Astrocyte of the hippocampus (primary cell): ENCODE measurements around the gene ZNF835.
"Not testable (repeated sequence)": the region's sequence is repeated elsewhere in the genome, so short reads cannot be mapped to it uniquely, and the experiment has no call there.

Source experiments
- DNase-seq: peaks from one replicate; pipeline ENCODE4 v3.0.0; 2011; ENCODE audit warnings: low read depth, low spot score

ZNF835 gene

DNA sequence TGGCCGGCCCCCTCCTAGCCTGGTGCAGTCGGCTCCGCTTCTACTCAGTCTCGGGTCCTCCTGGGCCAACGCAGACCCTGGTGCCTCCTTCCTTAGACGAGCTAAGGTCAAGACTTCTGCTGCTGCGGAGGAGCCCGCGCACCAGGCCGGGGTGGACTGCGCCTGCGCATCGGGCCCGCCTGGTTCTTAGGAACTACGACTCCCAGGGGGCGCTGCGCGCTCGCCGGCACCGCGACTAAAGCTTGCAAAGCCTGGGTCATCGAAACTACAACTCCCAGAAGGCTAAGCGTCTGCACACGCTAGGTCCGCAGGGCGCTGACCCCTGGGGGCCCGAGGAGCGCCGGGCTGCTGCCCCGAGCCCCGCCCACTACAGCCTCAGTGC, at the start of gene ZNF835:
ZNF835 (minus strand) TSS at position 145 of the 382 bp plus-strand sequence. CDS start 6,559 bp downstream, outside the sequence.
- peak; percentile 90 for DNase-seq

DNA sequence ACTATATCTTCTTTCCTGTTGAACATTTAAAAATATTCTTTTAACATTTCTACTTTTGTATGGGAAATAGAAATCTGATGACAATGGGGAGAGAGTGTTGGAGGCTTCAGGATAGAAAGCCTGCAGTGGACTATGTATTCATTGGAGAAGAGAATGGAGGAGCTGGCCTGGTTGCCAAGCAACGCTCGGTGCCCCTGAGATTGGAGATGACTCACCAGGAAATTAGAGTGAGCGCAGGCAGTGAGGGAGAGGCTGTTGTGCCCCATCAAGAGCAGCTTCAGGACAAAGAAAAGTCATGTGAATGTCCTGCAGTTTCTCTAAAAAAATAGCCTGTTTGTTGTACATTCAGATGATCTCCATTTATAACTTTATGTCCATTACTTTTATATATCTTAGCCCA, 48.7 kb upstream of the ZNF835 start:
- peak; percentile 10 for DNase-seq

DNA sequence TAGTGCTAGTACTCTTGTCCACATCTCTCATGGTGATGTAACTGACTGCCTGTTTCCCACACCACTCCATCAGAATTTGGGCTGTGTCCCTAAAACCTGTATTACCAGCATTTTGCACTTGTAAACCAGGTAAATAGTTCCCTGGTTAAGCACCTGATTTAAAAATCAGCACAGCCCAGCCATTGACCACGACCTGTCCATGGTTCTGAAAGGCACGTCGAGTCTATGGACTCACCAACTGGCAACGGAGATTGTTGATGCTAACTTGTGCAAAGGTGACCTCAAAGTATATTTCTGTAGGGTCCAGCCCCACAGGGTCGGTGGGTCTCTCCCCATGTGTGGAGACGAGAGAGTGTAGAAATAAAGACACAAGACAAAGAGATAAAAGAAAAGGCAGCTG, 46.7 kb upstream of the ZNF835 start:
- no peak for DNase-seq

DNA sequence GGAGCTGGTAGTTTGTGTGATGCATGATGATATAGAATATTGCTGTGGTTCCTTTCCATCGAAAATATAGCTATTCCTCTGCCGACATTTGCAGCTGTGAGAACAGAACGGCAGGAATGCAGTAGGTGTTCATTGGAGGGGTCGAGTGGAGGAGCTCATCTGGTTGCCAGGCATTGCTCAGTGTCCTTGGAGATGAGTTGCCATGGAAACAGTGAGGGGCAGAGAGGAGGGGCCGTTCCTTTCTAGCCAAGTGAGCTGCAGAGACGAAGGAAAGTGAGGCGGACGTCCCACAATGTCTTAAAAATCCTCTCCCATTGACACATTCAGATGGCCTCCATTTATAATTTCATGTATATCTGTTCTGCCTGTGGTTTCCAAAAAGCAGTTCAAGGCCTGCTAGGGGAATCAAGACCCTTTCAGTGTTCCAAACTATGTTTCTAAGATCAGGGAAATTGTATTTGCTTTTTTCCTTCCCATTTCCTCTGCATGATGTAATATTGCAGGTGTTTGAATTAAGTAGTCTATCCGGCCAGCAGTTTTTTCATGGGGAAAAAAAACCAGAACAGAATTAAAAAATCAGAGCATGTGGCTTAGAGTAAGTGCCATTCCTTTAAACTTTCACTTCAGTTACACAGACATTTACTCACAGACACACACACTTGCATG, 41.2 kb upstream of the ZNF835 start:
- no peak for DNase-seq

DNA sequence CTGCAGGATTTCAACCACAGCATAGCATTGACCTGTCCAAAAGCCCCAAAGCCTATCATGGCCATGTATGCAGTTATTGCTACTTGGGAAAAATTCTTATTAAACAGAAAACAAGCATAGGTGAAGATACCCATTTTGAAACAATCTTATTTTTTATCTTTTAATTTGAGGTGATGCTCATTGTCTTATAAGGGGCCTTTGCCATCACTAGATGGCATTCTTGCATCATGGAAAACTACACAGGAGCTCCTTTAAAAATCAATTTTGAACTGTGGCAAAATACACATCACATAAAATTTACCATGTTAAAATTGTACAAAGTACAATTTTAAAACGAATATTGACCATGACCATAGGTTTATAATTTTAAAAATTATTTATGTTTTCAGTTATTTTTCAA, 38.9 kb upstream of the ZNF835 start:
- DNase-seq: no peak

DNA sequence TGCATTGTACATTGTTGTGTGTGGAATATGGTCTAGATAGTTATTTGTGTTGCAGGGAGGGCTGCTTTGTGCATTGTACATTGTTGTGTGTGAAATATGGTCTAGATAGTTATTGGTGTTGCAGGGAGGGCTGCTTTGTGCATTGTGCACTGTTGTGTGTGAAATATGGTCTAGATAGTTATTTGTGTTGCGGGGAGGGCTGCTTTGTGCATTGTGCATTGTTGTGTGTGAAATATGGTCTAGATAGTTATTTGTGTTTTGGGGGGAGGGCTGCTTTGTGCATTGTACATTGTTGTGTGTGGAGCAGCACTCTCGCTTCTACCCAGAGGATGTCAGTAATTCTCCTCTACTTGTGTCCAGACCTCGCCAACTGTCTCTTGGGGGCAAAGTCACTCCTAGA, 36.3 kb upstream of the ZNF835 start:
- DNase-seq: no peak

DNA sequence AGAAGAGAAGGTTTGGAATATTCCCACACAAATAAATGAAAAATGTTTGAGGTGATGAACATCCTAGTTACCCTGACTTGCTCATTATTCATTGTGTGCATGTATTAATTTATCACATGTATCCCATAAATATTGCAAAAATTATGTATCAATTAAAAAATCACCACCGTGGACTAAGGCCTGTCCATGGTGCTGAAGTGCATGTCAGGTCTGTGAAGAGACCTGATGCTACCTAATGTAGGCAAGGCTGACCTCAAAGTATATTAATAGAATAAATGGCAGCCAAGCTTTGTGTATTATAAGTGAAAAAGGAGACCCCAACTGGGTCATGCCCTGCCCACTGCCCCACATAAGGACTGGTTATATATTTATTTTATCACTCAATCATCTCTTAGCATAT, 34.4 kb upstream of the ZNF835 start:
- DNase-seq: no peak

DNA sequence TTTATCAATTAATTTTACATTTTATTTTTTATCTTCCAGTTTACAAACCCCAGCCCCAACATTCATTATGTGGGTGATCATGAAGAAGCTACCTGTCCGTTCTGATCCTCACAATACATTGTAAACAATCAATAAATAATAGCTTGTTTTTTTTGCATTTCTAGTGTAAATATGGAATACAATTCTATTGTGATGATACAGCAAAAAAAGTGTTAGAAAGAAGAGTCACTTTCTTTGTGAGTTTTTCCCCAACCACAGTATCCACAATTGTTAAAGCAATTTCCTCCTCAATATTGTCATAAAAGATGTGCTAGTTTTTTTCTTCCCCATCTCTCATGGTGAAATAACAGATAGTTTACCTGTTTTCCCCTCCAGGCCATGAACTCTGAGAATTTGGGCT, 30.3 kb upstream of the ZNF835 start:
- DNase-seq: no peak

DNA sequence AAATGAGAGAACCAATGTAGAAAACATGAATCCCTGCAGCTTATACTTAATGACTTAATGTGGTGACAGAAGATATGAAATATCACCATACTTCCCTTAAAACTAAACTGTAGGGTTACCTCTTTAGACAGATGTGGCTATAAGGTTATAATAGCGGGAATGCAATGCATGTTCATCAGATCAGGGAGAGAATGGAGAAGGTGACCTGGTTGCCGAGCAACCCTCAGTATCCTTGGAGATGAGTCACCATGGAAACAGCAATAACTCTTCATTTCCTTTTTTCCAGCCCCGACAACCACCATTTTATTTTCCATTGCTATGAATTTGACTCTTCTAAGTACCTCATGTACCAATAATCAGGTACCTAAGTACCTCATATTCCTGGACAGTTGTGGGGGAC, 28.0 kb upstream of the ZNF835 start:
- DNase-seq: no peak

DNA sequence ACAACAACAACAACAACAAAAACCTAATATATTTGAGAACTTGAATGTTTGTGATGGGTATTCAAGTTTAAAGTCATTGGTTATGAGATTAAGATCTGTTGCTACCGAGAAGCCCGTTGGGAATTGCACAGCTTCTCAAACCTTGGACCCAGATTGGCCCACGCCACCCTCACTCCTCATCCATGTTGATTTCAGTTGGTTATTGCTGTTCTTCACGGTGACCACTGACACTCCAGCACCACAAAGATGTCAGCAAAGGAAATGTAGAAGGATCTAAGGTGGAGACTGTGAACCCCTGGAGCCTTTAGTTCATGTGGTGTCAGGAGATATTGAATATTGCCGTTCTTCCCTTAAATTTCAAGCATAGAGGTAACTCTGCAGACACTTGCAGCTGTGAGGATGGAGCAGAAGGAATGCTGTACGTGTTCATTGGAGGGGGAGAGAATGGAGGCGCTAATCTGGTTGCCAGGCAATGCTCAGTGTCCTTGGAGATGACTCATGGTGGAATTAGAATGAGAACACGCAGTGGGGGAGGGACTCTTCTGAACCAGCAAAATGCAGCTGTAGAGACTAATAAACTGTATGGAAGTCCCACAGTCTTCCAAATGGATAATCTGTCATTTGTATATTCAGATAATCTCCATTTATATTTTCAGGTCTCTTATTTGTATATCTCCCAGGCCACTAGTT, 20.8 kb upstream of the ZNF835 start:
- DNase-seq: peak; percentile 58

DNA sequence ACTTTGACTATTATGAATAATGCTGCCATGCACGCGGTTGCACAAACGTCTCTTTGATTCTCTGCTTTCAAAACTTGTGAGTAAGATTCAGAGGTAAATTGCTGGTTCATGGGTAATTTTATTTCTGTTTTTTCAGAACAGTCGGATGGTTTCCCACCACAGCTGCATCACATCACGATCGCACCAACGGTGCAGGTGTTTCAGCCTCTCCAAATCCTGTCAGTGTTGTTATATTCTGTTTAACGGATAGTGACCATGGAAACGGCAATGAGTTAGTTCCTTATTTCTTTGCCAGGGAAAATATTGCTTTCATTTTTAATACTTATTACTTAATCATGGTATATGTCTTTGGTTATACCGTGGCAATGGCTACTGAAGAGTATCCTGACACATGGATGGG, 19.1 kb upstream of the ZNF835 start:
- no peak for DNase-seq

DNA sequence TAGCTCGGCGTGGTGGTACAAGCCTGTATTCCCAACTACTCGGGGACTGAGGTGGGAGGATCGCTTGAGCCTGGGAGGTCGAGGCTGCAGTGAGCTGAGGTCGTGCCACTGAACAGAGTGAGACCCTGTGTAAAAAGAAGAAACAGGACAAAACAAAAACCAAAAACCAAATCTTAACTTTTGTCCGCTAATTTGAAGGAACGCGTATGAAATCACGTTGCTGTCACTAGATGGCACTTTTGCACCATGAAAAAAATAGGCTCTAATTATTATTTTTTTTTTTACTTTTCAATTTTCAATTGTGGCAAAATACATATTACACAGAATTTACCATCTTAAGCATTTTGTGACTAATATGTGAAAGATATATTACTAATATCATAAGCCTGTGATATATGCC, 17.6 kb upstream of the ZNF835 start:
- no peak for DNase-seq

DNA sequence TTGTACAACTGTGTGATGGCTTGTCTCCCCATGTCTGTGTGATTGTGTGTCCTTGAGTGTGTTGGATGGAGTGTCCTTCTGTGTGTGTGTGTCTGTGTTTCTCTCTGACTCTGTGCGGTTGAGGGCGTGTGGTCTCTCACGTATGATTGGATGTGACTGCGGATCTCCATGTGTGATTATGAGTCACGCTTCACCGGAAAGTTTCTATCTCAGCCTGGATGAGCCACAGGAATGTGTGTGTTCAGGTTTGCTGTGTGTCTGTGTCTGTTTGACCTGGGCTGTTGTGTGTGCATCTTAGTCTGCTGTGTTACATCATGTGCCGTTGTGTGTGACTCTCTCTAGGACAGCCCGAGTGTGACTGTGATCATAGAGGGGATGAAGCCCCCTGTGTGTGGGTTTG, 15.5 kb upstream of the ZNF835 start:
- DNase-seq: no peak

DNA sequence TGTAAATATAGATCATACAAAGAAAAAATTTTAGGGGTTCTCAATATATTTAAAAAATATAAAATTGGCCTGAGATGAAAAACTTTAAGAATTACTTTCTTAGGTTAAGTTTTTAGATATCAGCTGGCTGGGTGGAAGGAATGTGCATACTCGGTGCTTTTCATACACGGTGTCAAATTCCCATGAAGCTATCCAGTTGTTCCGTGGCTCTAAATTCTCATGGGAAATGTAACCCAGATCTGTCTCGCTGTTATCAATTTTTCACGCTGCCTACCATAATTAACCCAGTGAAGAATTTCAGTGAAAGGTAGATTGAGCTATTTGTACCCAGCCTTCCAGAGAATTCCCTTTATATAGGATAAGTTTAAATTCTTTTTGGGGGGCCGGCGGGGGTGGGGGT, 11.6 kb upstream of the ZNF835 start:
- no peak for DNase-seq

DNA sequence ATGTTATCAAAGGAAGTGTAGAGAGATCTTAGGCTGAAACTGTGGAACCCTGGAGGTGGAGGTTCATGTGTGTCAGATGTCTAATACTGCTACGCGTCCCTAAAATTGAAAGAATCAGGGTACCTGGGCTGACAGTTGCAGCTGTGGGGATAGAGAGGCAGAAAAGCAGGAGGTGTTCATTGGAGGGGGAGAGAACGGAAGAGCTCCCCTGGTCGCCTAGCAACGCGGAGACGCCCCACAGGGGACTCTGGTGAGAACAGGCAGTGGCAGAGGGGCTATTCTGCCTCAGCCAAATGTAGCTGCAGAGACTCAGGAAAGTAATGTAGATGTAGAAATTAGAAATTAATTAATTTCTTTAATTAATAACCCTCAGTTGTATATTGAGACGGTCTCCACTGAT, 10.1 kb upstream of the ZNF835 start:
- DNase-seq: no peak

DNA sequence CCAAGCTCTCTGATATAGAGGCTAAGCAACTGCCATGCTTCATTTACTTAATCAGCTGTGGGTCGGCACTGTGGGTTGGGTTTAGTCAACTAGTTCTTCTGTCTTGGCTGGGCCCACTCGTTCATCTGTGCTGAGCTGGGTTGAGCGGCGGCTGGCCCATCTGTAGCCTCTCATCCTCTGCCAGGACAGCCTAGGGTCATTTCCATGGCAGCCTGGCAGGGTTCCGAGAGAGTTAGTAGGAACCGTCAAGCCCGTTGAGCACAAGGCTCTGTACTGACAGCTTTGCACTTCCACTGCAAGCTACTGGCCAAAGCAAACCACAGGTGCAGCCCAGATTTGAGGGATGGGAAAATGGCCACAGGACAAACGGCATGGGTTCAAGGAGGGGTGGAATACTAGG, 6.6 kb upstream of the ZNF835 start:
- DNase-seq: no peak

DNA sequence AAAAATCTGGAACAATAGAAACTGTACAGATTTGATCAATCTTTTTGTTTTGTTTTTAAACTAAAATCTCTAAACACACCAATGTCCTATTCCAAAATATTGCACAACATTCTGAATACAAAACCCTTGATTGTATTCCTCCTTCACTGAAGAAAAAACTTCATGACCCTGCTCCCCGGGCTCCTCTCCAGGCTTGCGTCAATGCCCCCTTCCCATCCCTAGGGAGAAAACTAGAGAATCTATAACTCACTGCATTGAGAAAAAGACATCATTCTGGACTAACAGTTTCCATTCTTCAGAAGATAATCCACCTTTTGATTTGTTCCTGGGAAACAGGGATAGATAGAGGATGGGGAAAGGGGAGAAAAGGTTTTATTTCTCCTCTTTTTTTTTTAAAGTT, 1.1 kb upstream of the ZNF835 start:
- not testable (repeated sequence) for DNase-seq

DNA sequence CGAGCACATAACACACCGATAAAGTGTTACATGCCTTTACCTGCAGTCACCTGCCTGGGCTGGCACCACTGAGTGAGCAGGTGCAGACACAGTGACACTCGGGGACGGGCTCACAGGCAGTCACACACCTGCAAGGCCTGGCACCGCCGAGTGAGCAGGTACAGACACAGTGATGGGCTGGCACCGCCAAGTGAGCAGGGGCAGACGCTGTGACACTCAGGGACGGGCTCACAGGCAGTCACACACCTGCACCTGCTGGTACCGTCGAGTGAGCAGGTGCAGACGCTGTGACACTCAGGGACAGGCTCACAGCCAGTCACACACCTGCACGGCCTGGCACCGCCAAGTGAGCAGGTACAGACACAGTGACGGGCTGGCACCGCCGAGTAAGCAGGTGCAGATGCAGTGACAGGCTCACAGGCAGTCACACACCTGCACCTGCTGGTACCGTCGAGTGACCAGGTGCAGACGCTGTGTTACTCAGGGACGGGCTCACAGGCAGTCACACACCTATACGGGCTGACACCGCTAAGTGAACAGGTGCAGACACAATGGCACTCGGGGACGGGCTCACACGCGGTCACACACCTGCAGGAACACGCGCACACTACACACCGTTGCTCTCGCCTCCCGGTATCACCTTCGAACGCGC, 470 bp downstream of the ZNF835 start:
- no peak for DNase-seq

DNA sequence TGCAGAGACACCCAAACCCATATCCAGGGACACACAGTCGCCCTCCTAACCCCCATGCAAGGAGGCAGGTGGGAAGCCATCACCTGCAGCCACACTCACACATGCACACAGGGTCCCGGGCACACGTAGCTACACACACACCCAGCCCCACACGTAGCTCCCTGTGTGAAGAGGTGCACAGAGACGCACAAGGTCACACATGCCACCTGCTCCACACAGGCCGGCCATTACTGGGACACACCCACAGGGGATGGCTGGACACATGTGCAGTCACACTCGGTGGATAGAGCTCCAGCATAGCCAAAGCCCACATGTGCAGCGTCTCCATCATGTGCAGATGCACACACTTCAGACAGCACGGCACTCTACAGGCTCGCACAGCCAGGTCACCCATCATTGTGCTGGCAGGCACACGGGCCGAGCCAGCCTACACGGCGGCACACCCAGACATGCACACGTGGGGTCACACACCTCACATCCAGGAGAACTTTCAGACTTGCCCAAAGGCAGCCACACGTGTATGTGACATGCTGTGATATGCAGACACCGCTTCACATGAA, 1.1 kb downstream of the ZNF835 start:
- DNase-seq: no peak

DNA sequence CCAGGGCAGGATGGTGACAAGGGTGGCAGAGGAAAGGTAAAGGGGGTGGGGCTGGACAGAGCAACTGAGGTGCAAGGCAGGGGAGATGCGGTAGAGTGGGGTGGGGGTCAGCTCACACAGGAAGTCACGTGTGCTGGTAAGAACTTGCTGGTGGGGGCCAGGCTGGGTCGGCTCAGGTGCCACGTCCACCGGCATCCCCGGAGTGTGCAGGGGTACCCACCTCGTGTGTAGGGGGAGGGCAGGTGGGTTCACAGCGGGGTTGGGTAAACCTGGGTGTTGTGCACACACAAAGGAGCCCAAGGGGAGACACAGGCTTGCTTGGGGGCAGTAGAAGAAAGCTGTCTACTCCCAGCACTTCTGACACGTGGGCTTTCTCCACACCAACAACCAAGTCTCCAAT, 2.9 kb downstream of the ZNF835 start:
- DNase-seq: no peak

DNA sequence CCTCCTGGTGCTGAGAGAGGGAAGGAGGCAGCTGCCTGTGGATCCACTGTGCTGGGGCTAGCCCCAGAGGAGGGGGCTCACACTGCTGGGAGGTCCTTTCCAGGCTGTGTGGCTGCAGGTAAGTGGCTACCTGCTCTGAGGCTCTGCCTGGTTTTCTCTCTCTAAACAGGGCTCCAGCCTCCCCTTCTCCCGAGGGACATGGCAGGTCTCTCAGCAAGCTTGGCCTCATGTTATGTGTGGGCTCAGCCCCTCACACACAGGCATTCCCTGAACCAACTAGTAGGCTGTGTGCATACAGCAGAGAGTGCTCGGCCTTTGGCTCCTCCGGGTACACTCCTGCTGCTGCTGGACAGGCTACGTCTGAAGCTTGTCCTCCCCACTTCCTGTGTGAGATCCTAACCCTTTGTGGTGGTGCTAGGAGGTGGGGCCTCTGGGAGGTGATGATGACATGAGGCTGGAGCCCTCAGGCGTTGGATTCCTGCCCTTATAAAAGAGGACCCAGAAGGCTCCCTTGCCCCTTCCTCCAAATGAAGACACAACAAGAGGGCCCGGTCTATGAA, 4.2 kb downstream of the ZNF835 start:
- no peak for DNase-seq

DNA sequence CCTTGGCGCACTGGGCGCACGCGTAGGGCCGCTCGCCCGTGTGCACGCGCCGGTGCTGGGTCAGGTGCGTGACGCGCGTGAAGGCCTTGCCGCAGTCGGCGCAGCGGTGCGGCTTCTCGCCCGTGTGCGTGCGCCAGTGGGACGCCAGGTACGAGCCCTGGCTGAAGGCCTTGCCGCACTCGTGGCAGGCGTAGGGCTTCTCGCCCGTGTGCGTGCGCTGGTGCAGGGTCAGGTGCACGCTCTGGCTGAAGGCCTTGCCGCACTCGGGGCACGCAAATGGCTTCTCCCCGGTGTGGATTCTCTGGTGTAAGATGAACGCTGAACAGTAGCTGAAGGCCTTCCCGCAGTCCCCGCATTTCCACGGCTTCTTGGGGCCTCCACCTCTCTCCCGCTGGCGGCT, 7.0 kb downstream of the ZNF835 start:
- DNase-seq: no peak
